A549 (cell line): Measurements from ENCODE around the gene GRIK1. TPM values are rescaled to one million over a fixed set of nuclear protein-coding genes. Genes with fewer than 3 reads are reported as not detected.

Experiments used
- ATAC-seq, 2 experiments: fragments of 200-7000 bp in 1 of 2; fragments of >200 bp in 1 of 2; cut with Nextera tagmentation in 1 of 2; cut with Tn5 transposase in 1 of 2; 3 replicates each; pipeline versions ENCODE4 v1.8.0 to v1.9.1; 2018 to 2020; ENCODE audit warnings: mild to moderate bottlenecking in 1 of 2, moderate library complexity in 1 of 2
- CTCF ChIA-PET: fragments of 300-600 bp; sonication (Branson Sonifier 250); formaldehyde crosslinking; extraction: SDS; loops from one replicate; lab custom pipeline; 2021; ENCODE audit warnings: antibody characterized with exemption, inconsistent platforms; lab: Yijun Ruan, JAX
- POLR2A ChIA-PET: fragments of 350-600 bp; formaldehyde crosslinking; extraction: SDS; loops from one replicate; lab custom pipeline; 2021; ENCODE audit warnings: antibody characterized with exemption, inconsistent platforms; lab: Yijun Ruan, JAX
- DNase-seq, 2 experiments: peaks; one replicate each; pipeline versions ENCODE4 v3.0.0 to v3.0.0-alpha.2; 2011 to 2016; ENCODE audit warnings: low read depth in 1 of 2, low spot score in 1 of 2
- FAIRE-seq: peaks from 2 replicates; lab custom pipeline; 2011; peaks lifted over from hg19 to GRCh38; lab: Jason Lieb, UNC
- H3K27ac ChIP-seq, 2 experiments: fragments of >200 bp; sonication (Bioruptor Twin); formaldehyde crosslinking; 3 replicates each; pipeline ENCODE4 v1.5.1; 2016 to 2017
- H3K4me1 ChIP-seq: fragments of >200 bp; sonication (Bioruptor Twin); formaldehyde crosslinking; 3 replicates; pipeline ENCODE4 v1.6.1; 2016
- H3K4me2 ChIP-seq: fragments of >200 bp; sonication (Bioruptor Twin); formaldehyde crosslinking; 3 replicates; pipeline ENCODE4 v1.6.1; 2016
- H3K4me3 ChIP-seq: fragments of >200 bp; sonication (Bioruptor Twin); formaldehyde crosslinking; 3 replicates; pipeline ENCODE4 v1.5.1; 2016
- H3K9me3 ChIP-seq: fragments of >200 bp; sonication (Bioruptor Twin); formaldehyde crosslinking; 3 replicates; pipeline ENCODE4 v1.6.1; 2016
- BHLHE40 ChIP-seq: IDR thresholded peaks from 2 replicates; pipeline ENCODE4 v1.6.1; 2012; ENCODE audit warnings: low read depth, low read length, inconsistent platforms
- CBX8 ChIP-seq: fragments of 200-600 bp; sonication (generic); IDR thresholded peaks from 2 replicates; pipeline ENCODE4 v1.6.1; 2016
- EHF ChIP-seq: fragments of 250-450 bp; sonication (Bioruptor Pico); IDR thresholded peaks from 2 replicates; pipeline ENCODE4 v1.5.0; 2020; ENCODE audit warnings: mild to moderate bottlenecking
- EP300 ChIP-seq, 2 experiments: fragments of >200 bp; sonication (Bioruptor Twin); formaldehyde crosslinking; IDR thresholded peaks; 2 replicates in 1 of 2; 3 replicates in 1 of 2; pipeline ENCODE4 v1.6.1; 2016 to 2017
- ESRRA ChIP-seq: fragments of 150-350 bp; IDR thresholded peaks from 2 replicates; pipeline ENCODE4 v1.6.1; 2014; ENCODE audit warnings: mild to moderate bottlenecking, low read length, borderline replicate concordance
- FOSB ChIP-seq: fragments of 250-450 bp; sonication (Bioruptor Pico); IDR thresholded peaks from 2 replicates; pipeline ENCODE4 v1.5.0; 2020; ENCODE audit warnings: mild to moderate bottlenecking, moderate library complexity
- FOSL2 ChIP-seq, 2 experiments: fragments of 450-650 bp in 1 of 2; fragments of >200 bp in 1 of 2; sonication (Bioruptor Twin) in 1 of 2; formaldehyde crosslinking; IDR thresholded peaks; 2 replicates each; pipeline versions ENCODE4 v1.5.0 to v1.6.1; 2016 to 2020; ENCODE audit warnings: mild to moderate bottlenecking in 1 of 2, moderate library complexity in 1 of 2
- FOXS1 ChIP-seq: fragments of 250-450 bp; sonication (Bioruptor Pico); IDR thresholded peaks from 2 replicates; pipeline ENCODE4 v1.5.0; 2020; ENCODE audit warnings: mild to moderate bottlenecking, moderate library complexity
- GATA3 ChIP-seq: IDR thresholded peaks from 2 replicates; pipeline ENCODE4 v1.6.1; 2012; ENCODE audit warnings: borderline replicate concordance
- HEYL ChIP-seq: fragments of 250-450 bp; sonication (Bioruptor Pico); IDR thresholded peaks from 2 replicates; pipeline ENCODE4 v1.8.0; 2021; ENCODE audit warnings: mild to moderate bottlenecking, moderate library complexity
- HOXA7 ChIP-seq: fragments of 250-450 bp; sonication (Bioruptor Pico); IDR thresholded peaks from 2 replicates; pipeline ENCODE4 v1.5.0; 2020; ENCODE audit warnings: mild to moderate bottlenecking, moderate library complexity
- JUN ChIP-seq, 2 experiments: fragments of >200 bp; sonication (Bioruptor Twin); formaldehyde crosslinking; IDR thresholded peaks; 2 replicates in 1 of 2; 3 replicates in 1 of 2; pipeline ENCODE4 v1.6.1; 2016 to 2017
- JUNB ChIP-seq: fragments of >200 bp; sonication (Bioruptor Twin); formaldehyde crosslinking; IDR thresholded peaks from 2 replicates; pipeline ENCODE4 v1.6.1; 2016
- KDM1A ChIP-seq: fragments of 200-600 bp; sonication (generic); IDR thresholded peaks from 2 replicates; pipeline ENCODE4 v1.6.1; 2016; ENCODE audit warnings: low read depth, mild to moderate bottlenecking
- KDM5A ChIP-seq: fragments of 200-600 bp; sonication (generic); IDR thresholded peaks from 2 replicates; pipeline ENCODE4 v1.6.1; 2016; ENCODE audit warnings: antibody characterized with exemption, mild to moderate bottlenecking
- MYC ChIP-seq: IDR thresholded peaks from 2 replicates; pipeline ENCODE4 v1.6.1; 2012; ENCODE audit warnings: mild to moderate bottlenecking, inconsistent platforms, low read length, improper control_type of control experiment, borderline replicate concordance
- PHF8 ChIP-seq: fragments of 200-600 bp; sonication (generic); IDR thresholded peaks from 2 replicates; pipeline ENCODE4 v1.6.1; 2016; ENCODE audit warnings: low read depth, mild to moderate bottlenecking, antibody characterized with exemption, moderate library complexity, borderline replicate concordance
- POLR2AphosphoS2 ChIP-seq: conservative IDR thresholded peaks from 2 replicates; pipeline ENCODE4 v1.6.1; 2012; ENCODE audit warnings: low read length, improper control_type of control experiment, inconsistent platforms
- RAD21 ChIP-seq, 2 experiments: fragments of >200 bp in 1 of 2; sonication (Bioruptor Twin) in 1 of 2; formaldehyde crosslinking in 1 of 2; IDR thresholded peaks in 1 of 2; conservative IDR thresholded peaks in 1 of 2; 2 replicates in 1 of 2; 3 replicates in 1 of 2; pipeline ENCODE4 v1.6.1; 2012 to 2018; ENCODE audit warnings: inconsistent platforms in 1 of 2
- RARB ChIP-seq: fragments of 250-450 bp; sonication (Bioruptor Pico); IDR thresholded peaks from 2 replicates; pipeline ENCODE4 v1.8.0; 2021; ENCODE audit warnings: mild to moderate bottlenecking, moderate library complexity
- RCOR1 ChIP-seq: fragments of 150-350 bp; IDR thresholded peaks from 2 replicates; pipeline ENCODE4 v1.6.1; 2014; ENCODE audit warnings: antibody characterized with exemption, low read length, low read depth
- RFX5 ChIP-seq: fragments of 450-650 bp; IDR thresholded peaks from 2 replicates; pipeline ENCODE4 v1.7.1; 2014; ENCODE audit warnings: antibody characterized with exemption, mild to moderate bottlenecking, moderate library complexity
- SMC3 ChIP-seq: fragments of >200 bp; sonication (Bioruptor Twin); formaldehyde crosslinking; IDR thresholded peaks from 3 replicates; pipeline ENCODE4 v1.6.1; 2018; ENCODE audit warnings: inconsistent platforms
- TFCP2L1 ChIP-seq: fragments of 250-450 bp; sonication (Bioruptor Pico); IDR thresholded peaks from 2 replicates; pipeline ENCODE4 v1.5.0; 2021; ENCODE audit warnings: mild to moderate bottlenecking
- TP53 ChIP-seq: fragments of 250-450 bp; sonication (Bioruptor Pico); IDR thresholded peaks from 2 replicates; pipeline ENCODE4 v1.5.0; 2021; ENCODE audit warnings: mild to moderate bottlenecking, moderate library complexity
- ZC3H11A ChIP-seq: fragments of 450-650 bp; IDR thresholded peaks from 2 replicates; pipeline ENCODE4 v1.6.1; 2014; ENCODE audit warnings: antibody characterized with exemption, mild to moderate bottlenecking
- ZNF302 ChIP-seq: fragments of 250-450 bp; sonication (Bioruptor Pico); IDR thresholded peaks from 2 replicates; pipeline ENCODE4 v1.9.0; 2021; ENCODE audit warnings: inconsistent platforms, mild to moderate bottlenecking, moderate library complexity
- WGBS: methylation state at CpG from one replicate; pipeline ENCODE4 v1.1.6; 2017; ENCODE audit errors: missing lambda C conversion rate; 5-methylcytosine and 5-hydroxymethylcytosine counted together
- polyA plus RNA-seq, 4 experiments: library from polyadenylated mRNA; depleted of rRNA in 3 of 4; stranded (reverse); fragments of >200 nt; fragmentation: RNase III in 1 of 4; extraction: RNeasy Plus Mini Kit Qiagen cat#74134 plus additional on column Dnase treatment in 1 of 4; gene quantifications; 2 replicates in 3 of 4; 3 replicates in 1 of 4; pipeline ENCODE4 v1.2.3, GENCODE V29; 2011 to 2017
- TF ChIP-seq, protein P1 (sequence below): IDR thresholded peaks from 2 replicates; pipeline ENCODE4 v1.6.1; 2012
- TF ChIP-seq, protein P2 (sequence below): IDR thresholded peaks from 2 replicates; pipeline ENCODE4 v1.6.1; 2012
- TF ChIP-seq, protein P3 (sequence below): fragments of 250-450 bp; sonication (Bioruptor Pico); IDR thresholded peaks from 2 replicates; pipeline ENCODE4 v1.5.0; 2020; ENCODE audit warnings: low read depth, mild to moderate bottlenecking, moderate library complexity
- TF ChIP-seq, protein P4 (sequence below): IDR thresholded peaks from 2 replicates; pipeline ENCODE4 v1.6.1; 2012; ENCODE audit warnings: low read depth, borderline replicate concordance

The GRIK1 gene
- polyA plus RNA-seq, 2 of the 4 experiments (the other 2 are of a cell fraction), result not detected

DNA sequence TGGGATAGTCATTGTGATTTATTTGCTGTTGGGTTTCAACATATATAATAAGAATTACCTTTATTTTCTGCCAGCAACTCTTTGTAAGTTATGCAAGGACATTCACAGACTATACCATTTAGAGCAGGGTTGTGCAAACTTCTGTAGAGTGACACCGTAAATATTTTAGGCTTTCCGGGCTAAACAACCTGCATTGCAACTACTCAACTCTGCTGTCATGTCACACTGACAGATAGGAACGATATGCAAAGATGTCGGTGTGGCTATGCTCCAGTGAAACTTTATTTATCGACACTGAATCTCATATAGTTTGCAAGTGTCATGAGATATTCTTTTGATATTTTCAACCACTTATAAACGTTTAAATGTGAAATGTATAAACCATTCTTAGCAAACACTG lies 430.7 kb downstream of the GRIK1 start:
- 47% methylated on average over 6 of the region's 6 CpGs for WGBS
- DNase-seq (no peak), FAIRE-seq (no peak), ATAC-seq (no peak)
- CTCF ChIA-PET, result no interaction called here
- POLR2A ChIA-PET, result no interaction called here
- Histone ChIP-seq H3K9me3 (no peaks in the 10 kb centered on the region; the same call in 2 of the 3 replicates), H3K4me3 (no peak overlapping the region), H3K27ac (no peak overlapping the region), H3K4me2 (no peak overlapping the region), H3K4me1 (no peaks in the 10 kb centered on the region)
- TF ChIP-seq RAD21 (conservative IDR thresholded peaks at IDR 0.05 in 1 of 2, IDR thresholded peaks at IDR 0.05 in 1 of 2) (no peak), GATA3 (no peak), RFX5 (no peak), JUNB (no peak), EP300 (IDR thresholded peaks at IDR 0.05) (no peak), KDM1A (no peak), JUN (IDR thresholded peaks at IDR 0.05) (no peak), FOSL2 (IDR thresholded peaks at IDR 0.05) (no peak), FOSL2 (CRISPR knock-in tag; IDR thresholded peaks at IDR 0.05) (no peak), FOSB (CRISPR knock-in tag) (no peak), RCOR1 (no peak), SMC3 (no peak), MYC (no peak), HOXA7 (CRISPR knock-in tag) (no peak), TP53 (no peak), KDM5A (no peak), ZC3H11A (no peak)

DNA sequence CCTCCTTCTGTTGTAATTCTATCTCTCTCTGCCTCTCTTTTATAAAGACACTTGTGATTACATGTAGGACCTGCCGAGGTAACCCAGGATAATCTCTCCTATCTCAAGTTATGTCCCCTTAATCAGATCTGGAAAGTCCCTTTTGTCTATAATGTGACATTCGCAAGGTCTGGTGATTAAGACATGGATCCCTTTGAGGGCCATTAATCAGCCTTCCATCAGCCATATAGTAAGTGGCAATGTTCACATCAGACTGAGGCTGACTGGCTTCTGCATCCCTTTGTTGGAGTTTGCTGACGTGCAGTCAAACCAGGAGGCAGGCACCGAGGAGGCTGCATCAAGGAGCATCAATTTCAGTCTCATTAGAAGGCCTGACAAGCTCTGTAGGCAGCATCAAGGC lies 431.5 kb downstream of the GRIK1 start:
- Histone ChIP-seq H3K4me1 (no peaks in the 10 kb centered on the region), H3K9me3 (no peaks in the 10 kb centered on the region)

DNA sequence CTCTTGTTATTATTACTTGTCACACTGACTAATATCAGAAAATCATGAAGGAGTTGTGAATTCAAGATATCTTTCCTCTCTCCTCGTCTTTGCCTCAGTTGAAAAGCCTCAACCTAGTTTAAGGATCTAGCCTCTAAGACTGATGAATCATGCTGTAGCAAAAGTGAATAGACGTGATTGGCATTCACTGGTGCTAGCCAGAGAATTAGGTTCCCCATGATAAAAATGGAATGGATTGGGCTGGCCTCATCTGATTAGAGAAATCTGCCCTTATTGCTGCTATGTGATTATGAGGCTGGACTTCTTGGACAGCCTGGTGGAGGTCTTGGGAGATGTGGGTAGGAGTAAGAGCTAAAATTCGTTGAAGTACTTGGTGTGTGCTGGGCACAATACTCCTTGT lies 432.8 kb downstream of the GRIK1 start:
- POLR2A ChIA-PET, result no interaction called here
- Histone ChIP-seq H3K4me3 (no peak overlapping the region), H3K9me3 (no peaks in the 10 kb centered on the region), H3K27ac (no peak overlapping the region), H3K4me1 (no peaks in the 10 kb centered on the region), H3K4me2 (no peak overlapping the region)
- TF ChIP-seq RARB, result no peak
- no peak for TF ChIP-seq HOXA7 (CRISPR knock-in tag)
- no peak for TF ChIP-seq ESRRA
- no peak for TF ChIP-seq POLR2AphosphoS2
- TF ChIP-seq KDM1A, result no peak
- TF ChIP-seq, protein P1, sequence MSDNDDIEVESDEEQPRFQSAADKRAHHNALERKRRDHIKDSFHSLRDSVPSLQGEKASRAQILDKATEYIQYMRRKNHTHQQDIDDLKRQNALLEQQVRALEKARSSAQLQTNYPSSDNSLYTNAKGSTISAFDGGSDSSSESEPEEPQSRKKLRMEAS, result no peak
- ATAC-seq (no peak), FAIRE-seq (no peak), DNase-seq (no peak)
- WGBS, result 27% methylated on average over 3 of the region's 3 CpGs
- CTCF ChIA-PET, result interaction anchor here (0.5 kb wide), 1 partner anchor 331 kb away, joined by 3 read pairs; no protein-coding TSS in a partner anchor

More for the DNA sequence above, 431.5 kb downstream of the GRIK1 start:
- no peak for DNase-seq
- WGBS, result 42% methylated on average over 3 of the region's 4 CpGs
- no peak for FAIRE-seq
- TF ChIP-seq, protein P2, sequence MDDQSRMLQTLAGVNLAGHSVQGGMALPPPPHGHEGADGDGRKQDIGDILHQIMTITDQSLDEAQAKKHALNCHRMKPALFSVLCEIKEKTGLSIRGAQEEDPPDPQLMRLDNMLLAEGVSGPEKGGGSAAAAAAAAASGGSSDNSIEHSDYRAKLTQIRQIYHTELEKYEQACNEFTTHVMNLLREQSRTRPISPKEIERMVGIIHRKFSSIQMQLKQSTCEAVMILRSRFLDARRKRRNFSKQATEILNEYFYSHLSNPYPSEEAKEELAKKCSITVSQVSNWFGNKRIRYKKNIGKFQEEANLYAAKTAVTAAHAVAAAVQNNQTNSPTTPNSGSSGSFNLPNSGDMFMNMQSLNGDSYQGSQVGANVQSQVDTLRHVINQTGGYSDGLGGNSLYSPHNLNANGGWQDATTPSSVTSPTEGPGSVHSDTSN, result no peak
- TF ChIP-seq ZNF302 (CRISPR knock-in tag) (no peak), BHLHE40 (no peak), CBX8 (no peak), FOXS1 (CRISPR knock-in tag) (no peak), ZC3H11A (no peak), HEYL (CRISPR knock-in tag) (no peak), SMC3 (no peak), TFCP2L1 (CRISPR knock-in tag) (no peak), EHF (CRISPR knock-in tag) (no peak), PHF8 (no peak)
- TF ChIP-seq, protein P3, sequence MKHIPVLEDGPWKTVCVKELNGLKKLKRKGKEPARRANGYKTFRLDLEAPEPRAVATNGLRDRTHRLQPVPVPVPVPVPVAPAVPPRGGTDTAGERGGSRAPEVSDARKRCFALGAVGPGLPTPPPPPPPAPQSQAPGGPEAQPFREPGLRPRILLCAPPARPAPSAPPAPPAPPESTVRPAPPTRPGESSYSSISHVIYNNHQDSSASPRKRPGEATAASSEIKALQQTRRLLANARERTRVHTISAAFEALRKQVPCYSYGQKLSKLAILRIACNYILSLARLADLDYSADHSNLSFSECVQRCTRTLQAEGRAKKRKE (CRISPR knock-in tag), result no peak
- TF ChIP-seq, protein P4, sequence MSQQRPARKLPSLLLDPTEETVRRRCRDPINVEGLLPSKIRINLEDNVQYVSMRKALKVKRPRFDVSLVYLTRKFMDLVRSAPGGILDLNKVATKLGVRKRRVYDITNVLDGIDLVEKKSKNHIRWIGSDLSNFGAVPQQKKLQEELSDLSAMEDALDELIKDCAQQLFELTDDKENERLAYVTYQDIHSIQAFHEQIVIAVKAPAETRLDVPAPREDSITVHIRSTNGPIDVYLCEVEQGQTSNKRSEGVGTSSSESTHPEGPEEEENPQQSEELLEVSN, result no peak
- ChIA-PET POLR2A (no interaction called here), CTCF (no interaction called here)
- ATAC-seq, result no peak
- Histone ChIP-seq H3K4me3 (no peak overlapping the region), H3K4me2 (no peak overlapping the region), H3K27ac (no peak overlapping the region)
